ENCODE measurements around the gene DDX50.
A peak's percentile ranks its signal among the peaks of the same experiment; 100 is the strongest.
"Not testable (repeated sequence)": the region's sequence is repeated elsewhere in the genome, so short reads cannot be mapped to it uniquely, and the experiment has no call there.

The DDX50 gene

GRCh38 chr10:68902382-68902781 is 1.3 kb downstream of the DDX50 start:
- peaks cover 2% of the 10 kb centered on the region in 2 experiments for H3K36me3 ChIP-seq (ENCODE audit: control insufficient read depth in 1 of 2, insufficient read depth in 2 of 2, low read length in 2 of 2)
- no peak overlapping the region for H4K12ac ChIP-seq (ENCODE audit: low read depth, low read length)
- H3K79me1 ChIP-seq (ENCODE audit: low read length): peaks cover 11% of the 10 kb centered on the region
- H4K8ac ChIP-seq (ENCODE audit: low read depth, low read length): no peak overlapping the region
- H2BK12ac ChIP-seq (ENCODE audit: low read length): no peak overlapping the region
- H3K18ac ChIP-seq (ENCODE audit: low read length): no peak overlapping the region
- WGBS (ENCODE audit: extremely low coverage, insufficient coverage, insufficient read length): no CpG with 5 or more reads among the region's 5 CpGs
- no peak overlapping the region for H3K9ac ChIP-seq (ENCODE audit: low read length)
- peaks cover 7% of the 10 kb centered on the region for H3K79me2 ChIP-seq (ENCODE audit: control insufficient read depth, insufficient read depth, low read length, poor library complexity)
- H3K4ac ChIP-seq (ENCODE audit: low read depth, low read length): peak overlapping the region; percentile 47
- no peak overlapping the region for H4K91ac ChIP-seq (ENCODE audit: low read depth, low read length)
- H3K4me1 ChIP-seq (ENCODE audit: control insufficient read depth in 1 of 2, insufficient read depth in 2 of 2, low read length in 2 of 2): peaks cover 0 to 2% of the 10 kb centered on the region in 2 experiments
- no peak overlapping the region for H2BK120ac ChIP-seq (ENCODE audit: insufficient read depth, low read length, poor library complexity)
- H2BK5ac ChIP-seq (ENCODE audit: low read depth, low read length, poor library complexity): no peak overlapping the region
- H3K9me3 ChIP-seq (ENCODE audit: insufficient read depth, low read depth, low read length): no peaks in the 10 kb centered on the region
- no peak overlapping the region for H2AFZ ChIP-seq (ENCODE audit: insufficient read depth, low read length, poor library complexity)
- no peak overlapping the region for H3K14ac ChIP-seq (ENCODE audit: low read length)
- no peak overlapping the region for H3K27ac ChIP-seq (ENCODE audit: low read depth, low read length)
- H2AK5ac ChIP-seq (ENCODE audit: low read length): no peak overlapping the region
- H3K4me2 ChIP-seq (ENCODE audit: low read length): peak overlapping the region; percentile 67
- H3K4me3 ChIP-seq (ENCODE audit: low read depth, low read length): no peak overlapping the region
- no peak for DNase-seq
- no peak overlapping the region for H3K23ac ChIP-seq (ENCODE audit: low read length)
- H3K27me3 ChIP-seq (ENCODE audit: insufficient read depth, low read length): no peaks in the 10 kb centered on the region

- H3K36me3 ChIP-seq (ENCODE audit: control insufficient read depth in 1 of 2, insufficient read depth in 2 of 2, low read length in 2 of 2): peaks cover 10 to 16% of the 10 kb centered on the region in 2 experiments
- H4K8ac ChIP-seq (ENCODE audit: low read depth, low read length): no peak overlapping the region
Observed at GRCh38 chr10:68924593-68924992, 23.5 kb downstream of the DDX50 start.

GRCh38 chr10:68925489-68925888 is 24.4 kb downstream of the DDX50 start:
- Histone ChIP-seq H2AK5ac (ENCODE audit: low read length) (no peak overlapping the region), H3K36me3 (ENCODE audit: control insufficient read depth in 1 of 2, insufficient read depth in 2 of 2, low read length in 2 of 2) (peaks cover 8 to 12% of the 10 kb centered on the region in 2 experiments), H3K4ac (ENCODE audit: low read depth, low read length) (no peak overlapping the region), H3K18ac (ENCODE audit: low read length) (no peak overlapping the region), H3K4me1 (ENCODE audit: control insufficient read depth in 1 of 2, insufficient read depth in 2 of 2, low read length in 2 of 2) (no peaks in the 10 kb centered on the region), H3K4me3 (ENCODE audit: low read depth, low read length) (no peak overlapping the region), H2BK12ac (ENCODE audit: low read length) (no peak overlapping the region), H3K23ac (ENCODE audit: low read length) (no peak overlapping the region), H3K27ac (ENCODE audit: low read depth, low read length) (no peak overlapping the region), H4K8ac (ENCODE audit: low read depth, low read length) (no peak overlapping the region), H3K4me2 (ENCODE audit: low read length) (no peak overlapping the region), H2BK5ac (ENCODE audit: low read depth, low read length, poor library complexity) (no peak overlapping the region), H2BK120ac (ENCODE audit: insufficient read depth, low read length, poor library complexity) (no peak overlapping the region), H4K12ac (ENCODE audit: low read depth, low read length) (no peak overlapping the region), H2AFZ (ENCODE audit: insufficient read depth, low read length, poor library complexity) (no peak overlapping the region), H4K91ac (ENCODE audit: low read depth, low read length) (no peak overlapping the region), H3K27me3 (ENCODE audit: insufficient read depth, low read length) (no peaks in the 10 kb centered on the region), H3K14ac (ENCODE audit: low read length) (no peak overlapping the region), H3K9me3 (ENCODE audit: insufficient read depth, low read depth, low read length) (no peaks in the 10 kb centered on the region), H3K9ac (ENCODE audit: low read length) (no peak overlapping the region), H3K79me1 (ENCODE audit: low read length) (no peaks in the 10 kb centered on the region), H3K79me2 (ENCODE audit: control insufficient read depth, insufficient read depth, low read length, poor library complexity) (no peaks in the 10 kb centered on the region)
- no peak for DNase-seq
- WGBS (ENCODE audit: extremely low coverage, insufficient coverage, insufficient read length): no CpG with 5 or more reads among the region's 4 CpGs

More at GRCh38 chr10:68924593-68924992, 23.5 kb downstream of the DDX50 start:
- H3K79me1 ChIP-seq (ENCODE audit: low read length): no peaks in the 10 kb centered on the region
- H3K18ac ChIP-seq (ENCODE audit: low read length): no peak overlapping the region
- no peaks in the 10 kb centered on the region for H3K9me3 ChIP-seq (ENCODE audit: insufficient read depth, low read depth, low read length)
- no peak overlapping the region for H2BK5ac ChIP-seq (ENCODE audit: low read depth, low read length, poor library complexity)
- no peak overlapping the region for H3K27ac ChIP-seq (ENCODE audit: low read depth, low read length)
- H3K79me2 ChIP-seq (ENCODE audit: control insufficient read depth, insufficient read depth, low read length, poor library complexity): no peaks in the 10 kb centered on the region
- no peak overlapping the region for H2AK5ac ChIP-seq (ENCODE audit: low read length)
- H3K4me2 ChIP-seq (ENCODE audit: low read length): no peak overlapping the region
- no peak overlapping the region for H4K12ac ChIP-seq (ENCODE audit: low read depth, low read length)
- H3K27me3 ChIP-seq (ENCODE audit: insufficient read depth, low read length): no peaks in the 10 kb centered on the region
- H2BK120ac ChIP-seq (ENCODE audit: insufficient read depth, low read length, poor library complexity): no peak overlapping the region
- no peak overlapping the region for H3K23ac ChIP-seq (ENCODE audit: low read length)
- no peak overlapping the region for H2AFZ ChIP-seq (ENCODE audit: insufficient read depth, low read length, poor library complexity)
- H3K4me3 ChIP-seq (ENCODE audit: low read depth, low read length): no peak overlapping the region
- no peak overlapping the region for H3K14ac ChIP-seq (ENCODE audit: low read length)
- H3K9ac ChIP-seq (ENCODE audit: low read length): no peak overlapping the region
- H3K4me1 ChIP-seq (ENCODE audit: control insufficient read depth in 1 of 2, insufficient read depth in 2 of 2, low read length in 2 of 2): no peaks in the 10 kb centered on the region
- H3K4ac ChIP-seq (ENCODE audit: low read depth, low read length): no peak overlapping the region
- H4K91ac ChIP-seq (ENCODE audit: low read depth, low read length): no peak overlapping the region
- DNase-seq: peak in 1 of 2 donors; percentile 2
- H2BK12ac ChIP-seq (ENCODE audit: low read length): no peak overlapping the region

DNA sequence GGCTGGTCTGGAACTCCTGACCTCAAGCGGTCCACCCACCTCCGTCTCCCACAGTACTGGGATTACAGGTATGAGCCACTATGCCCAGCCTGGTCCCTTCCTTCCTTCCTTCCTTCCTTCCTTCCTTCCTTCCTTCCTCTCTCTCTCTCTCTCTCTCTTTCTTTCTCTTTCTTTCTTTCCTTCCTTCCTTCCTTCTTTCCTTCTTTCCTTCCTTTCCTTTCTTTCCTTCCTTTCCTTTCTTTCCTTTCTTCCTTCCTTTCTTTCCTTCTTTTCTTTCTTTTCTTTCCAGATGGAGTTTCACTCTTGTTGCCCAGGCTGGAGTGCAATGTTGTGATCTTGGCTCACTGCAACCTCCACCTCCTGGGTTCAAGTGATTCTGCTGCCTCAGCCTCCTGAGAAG is 28.0 kb downstream of the DDX50 start:
- H3K79me1 ChIP-seq (ENCODE audit: low read length): not testable (repeated sequence)

More for the DNA sequence above, 28.0 kb downstream of the DDX50 start:
- not testable (repeated sequence) for H2BK5ac ChIP-seq (ENCODE audit: low read depth, low read length, poor library complexity); H3K4ac ChIP-seq (ENCODE audit: low read depth, low read length); H3K9me3 ChIP-seq (ENCODE audit: insufficient read depth, low read depth, low read length); H3K23ac ChIP-seq (ENCODE audit: low read length); H2AFZ ChIP-seq (ENCODE audit: insufficient read depth, low read length, poor library complexity); H2BK12ac ChIP-seq (ENCODE audit: low read length); H3K27me3 ChIP-seq (ENCODE audit: insufficient read depth, low read length); H3K27ac ChIP-seq (ENCODE audit: low read depth, low read length); H3K4me2 ChIP-seq (ENCODE audit: low read length); H3K14ac ChIP-seq (ENCODE audit: low read length); H2AK5ac ChIP-seq (ENCODE audit: low read length); DNase-seq; H3K9ac ChIP-seq (ENCODE audit: low read length); H4K91ac ChIP-seq (ENCODE audit: low read depth, low read length); H2BK120ac ChIP-seq (ENCODE audit: insufficient read depth, low read length, poor library complexity); H4K8ac ChIP-seq (ENCODE audit: low read depth, low read length); H4K12ac ChIP-seq (ENCODE audit: low read depth, low read length); H3K18ac ChIP-seq (ENCODE audit: low read length); H3K4me1 ChIP-seq (ENCODE audit: control insufficient read depth in 1 of 2, insufficient read depth in 2 of 2, low read length in 2 of 2); H3K79me2 ChIP-seq (ENCODE audit: control insufficient read depth, insufficient read depth, low read length, poor library complexity); H3K4me3 ChIP-seq (ENCODE audit: low read depth, low read length)
- H3K36me3 ChIP-seq (ENCODE audit: control insufficient read depth in 1 of 2, insufficient read depth in 2 of 2, low read length in 2 of 2): peaks cover 8 to 12% of the 10 kb centered on the region in 2 experiments
- no CpG with 5 or more reads among the region's 2 CpGs for WGBS (ENCODE audit: extremely low coverage, insufficient coverage, insufficient read length)

All from trophoblast cell (in vitro differentiated cells and primary cell).